Right lobe of liver (tissue), 4 donors: ENCODE measurements around the gene PAF1.

Source experiments
- CTCF ChIP-seq, 4 donors: fragments of 200-600 bp in 3 of 4; fragments of 450-650 bp in 1 of 4; IDR thresholded peaks; one replicate each; pipeline versions ENCODE4 v1.5.1 to v1.8.0; 2016 to 2022; ENCODE audit warnings: antibody characterized with exemption in 4 of 4, mild to moderate bottlenecking in 2 of 4
- POLR2A ChIP-seq: fragments of 450-650 bp; IDR thresholded peaks from one replicate; pipeline ENCODE4 v1.6.1; 2017; ENCODE audit warnings: antibody characterized with exemption, mild to moderate bottlenecking
- donor health status: DM: no; HTN: no; CAD: no.
- donor health status: DM: no; HTN: no; CAD: no.
- donor health status: DM: no; HTN: yes; CAD: no.

- no peak for TF ChIP-seq POLR2A
- TF ChIP-seq CTCF (IDR thresholded peaks at IDR 0.05), result no peak
Measured at GRCh38 chr19:39434123-39435076, 43.5 kb upstream of the PAF1 start.
